HG03103 (cell line): ENCODE data around the gene BBX.

Experiments used
- ATAC-seq: cut with Tn5 transposase; IDR thresholded peaks from one replicate; pipeline ENCODE4 v1.9.1; 2021; ENCODE audit warnings: low read depth; ENCODE audit not compliant: unreplicated experiment

BBX gene

GRCh38 chr3:107596639-107597038 lies 73.9 kb downstream of the BBX start:
- ATAC-seq, result no peak

GRCh38 chr3:107598926-107599771 lies 76.4 kb downstream of the BBX start:
- ATAC-seq, result peak; percentile 88

GRCh38 chr3:107599772-107600145 lies 77.0 kb downstream of the BBX start:
- no peak for ATAC-seq

GRCh38 chr3:107600780-107601179 lies 78.0 kb downstream of the BBX start:
- ATAC-seq, result no peak

- ATAC-seq, result no peak
Measured at GRCh38 chr3:107604057-107604822, 81.5 kb downstream of the BBX start.

- no peak for ATAC-seq
Measured at GRCh38 chr3:107611775-107612469, 89.2 kb downstream of the BBX start.

- ATAC-seq, result no peak
Measured at GRCh38 chr3:107612664-107613084, 89.9 kb downstream of the BBX start.

GRCh38 chr3:107619549-107619948 lies 96.8 kb downstream of the BBX start:
- ATAC-seq, result no peak

- ATAC-seq, result no peak
Measured at GRCh38 chr3:107620534-107620933, 97.8 kb downstream of the BBX start.

- ATAC-seq, result no peak
Measured at GRCh38 chr3:107621465-107621864, 98.7 kb downstream of the BBX start.

- no peak for ATAC-seq
Measured at GRCh38 chr3:107627962-107628542, 105.3 kb downstream of the BBX start.

- no peak for ATAC-seq
Measured at GRCh38 chr3:107629566-107629965, 106.8 kb downstream of the BBX start.

GRCh38 chr3:107630779-107631178 lies 108.0 kb downstream of the BBX start:
- ATAC-seq, result no peak

- no peak for ATAC-seq
Measured at GRCh38 chr3:107632576-107632975, 109.8 kb downstream of the BBX start.

- peak; percentile 94 for ATAC-seq
Measured at GRCh38 chr3:107633327-107634098, 110.8 kb downstream of the BBX start.

- ATAC-seq, result peak; percentile 27
Measured at GRCh38 chr3:107634099-107634489, 111.3 kb downstream of the BBX start.

- ATAC-seq, result no peak
Measured at GRCh38 chr3:107637416-107638183, 114.8 kb downstream of the BBX start.

GRCh38 chr3:107641572-107642307 lies 119.0 kb downstream of the BBX start:
- no peak for ATAC-seq
